ENCODE data around the gene SIM2.

SIM2 gene

GRCh38 chr21:36743446-36743845 lies 44.5 kb downstream of the SIM2 start:
- DNase-seq, result no peak

- no peak for DNase-seq
These were observed 45.3 kb downstream of the SIM2 start for GRCh38 chr21:36744190-36744559.

- DNase-seq, result no peak
These were observed 45.8 kb downstream of the SIM2 start for GRCh38 chr21:36744560-36745231.

- no peak for DNase-seq
These were observed 46.5 kb downstream of the SIM2 start for GRCh38 chr21:36745459-36745858.

- no peak for DNase-seq
These were observed 48.3 kb downstream of the SIM2 start for GRCh38 chr21:36747041-36747814.

GRCh38 chr21:36747815-36748383 lies 49.0 kb downstream of the SIM2 start:
- DNase-seq, result peak; percentile 22

GRCh38 chr21:36749935-36750575 lies 51.1 kb downstream of the SIM2 start:
- no peak for DNase-seq

- no peak for DNase-seq
These were observed 51.7 kb downstream of the SIM2 start for GRCh38 chr21:36750576-36750959.

GRCh38 chr21:36751383-36751782 lies 52.5 kb downstream of the SIM2 start:
- no peak for DNase-seq

- DNase-seq, result no peak
These were observed 54.6 kb downstream of the SIM2 start for GRCh38 chr21:36753556-36753955.

GRCh38 chr21:36754241-36754898 lies 55.5 kb downstream of the SIM2 start:
- no peak for DNase-seq

- DNase-seq, result no peak
These were observed 57.6 kb downstream of the SIM2 start for GRCh38 chr21:36756527-36756926.

- no peak for DNase-seq
These were observed 58.3 kb downstream of the SIM2 start for GRCh38 chr21:36757196-36757595.

- no peak for DNase-seq
These were observed 60.6 kb downstream of the SIM2 start for GRCh38 chr21:36759348-36760083.

- DNase-seq, result no peak
These were observed 62.8 kb downstream of the SIM2 start for GRCh38 chr21:36761685-36762084.

GRCh38 chr21:36762642-36763041 lies 63.7 kb downstream of the SIM2 start:
- no peak for DNase-seq

GRCh38 chr21:36763305-36763704 lies 64.4 kb downstream of the SIM2 start:
- DNase-seq, result no peak

- DNase-seq, result no peak
These were observed 66.3 kb downstream of the SIM2 start for GRCh38 chr21:36765229-36765628.

GRCh38 chr21:36766511-36766910 lies 67.6 kb downstream of the SIM2 start:
- no peak for DNase-seq

- DNase-seq, result no peak
These were observed 68.2 kb downstream of the SIM2 start for GRCh38 chr21:36767096-36767495.

GRCh38 chr21:36768496-36768895 lies 69.6 kb downstream of the SIM2 start:
- DNase-seq, result no peak

- no peak for DNase-seq
These were observed 70.3 kb downstream of the SIM2 start for GRCh38 chr21:36769051-36769839.

All from stimulated activated CD4-positive, alpha-beta T cell treated with anti-CD3 and anti-CD28 coated beads, Interleukin-4, amount 100 ng/mL, for 24 hours (primary cell).